ENCODE results near the gene PRDX5. TPM values are rescaled to one million over a fixed set of nuclear protein-coding genes. Genes with fewer than 3 reads are reported as not detected.
A peak's percentile ranks its signal among the peaks of the same experiment; 100 is the strongest.

PRDX5 gene
- total and polyA plus RNA-seq, 8 donors, result 59.0 to 245 (median 88.6) TPM

DNA sequence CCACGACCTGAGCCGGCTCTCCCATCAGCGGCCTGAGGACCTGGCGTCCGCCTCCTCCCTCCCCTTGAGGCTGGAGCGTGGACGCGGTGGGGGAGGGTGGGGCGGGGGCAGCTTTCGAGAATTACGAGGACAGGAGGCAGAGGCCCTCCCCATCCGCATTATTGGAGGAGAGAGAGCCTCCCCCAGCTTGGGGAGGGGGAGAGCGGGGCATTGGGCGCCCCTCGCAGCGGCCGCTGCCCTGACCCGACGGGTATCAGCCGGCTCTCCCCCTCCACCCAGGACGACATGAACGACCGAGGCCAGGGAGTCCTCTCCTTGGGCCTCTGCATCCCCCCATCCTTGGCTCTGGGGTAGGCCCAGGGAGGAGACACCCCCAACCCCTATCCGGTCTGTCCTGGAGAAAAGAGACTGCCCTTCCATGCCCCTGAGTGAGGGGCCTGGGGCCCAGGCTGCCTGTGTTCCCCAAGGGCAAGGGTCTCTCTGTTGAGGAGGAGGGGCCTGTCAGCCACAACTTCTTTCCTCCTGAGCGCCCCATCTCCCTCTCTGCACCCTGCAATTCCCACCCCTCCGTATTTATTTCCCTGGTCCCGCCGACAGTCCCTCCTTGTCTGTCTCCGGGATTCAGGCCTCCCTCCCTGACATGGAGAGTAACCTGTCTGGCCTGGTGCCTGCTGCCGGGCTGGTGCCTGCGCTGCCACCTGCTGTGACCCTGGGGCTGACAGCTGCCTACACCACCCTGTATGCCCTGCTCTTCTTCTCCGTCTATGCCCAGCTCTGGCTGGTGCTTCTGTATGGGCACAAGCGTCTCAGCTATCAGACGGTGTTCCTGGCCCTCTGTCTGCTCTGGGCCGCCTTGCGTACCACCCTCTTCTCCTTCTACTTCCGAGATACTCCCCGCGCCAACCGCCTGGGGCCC lies 31.8 kb upstream of the PRDX5 start:
- WGBS, 2 donors, result 17 to 23% methylated on average over 29 to 40 of the region's 40 CpGs
- peak; percentile 28 to 41 (median 34) for ATAC-seq
- intact Hi-C loops (cut with DNase I), result no loop called here
- Histone ChIP-seq H3K36me3 (no peaks in the 10 kb centered on the region), H3K27ac (peak overlapping the region; percentile 80 to 92 (median 88)), H3K9me3 (no peaks in the 10 kb centered on the region), H3K27me3 (no peaks in the 10 kb centered on the region), H3K4me3 (peak overlapping the region; percentile 53 to 91 (median 80)), H3K4me1 (peaks cover 13 to 14% (median 14%) of the 10 kb centered on the region in 3 donors)
- DNase-seq, result peak; percentile 64 to 91 (median 74)
- no peak for FAIRE-seq
- no peak for TF ChIP-seq CTCF (IDR thresholded peaks at IDR 0.05)

GRCh38 chr11:64286801-64287159 lies 31.1 kb upstream of the PRDX5 start:
- H3K4me1 ChIP-seq, result peaks cover 14 to 18% (median 17%) of the 10 kb centered on the region in 3 donors
- ATAC-seq (no peak), DNase-seq (no peak), FAIRE-seq (no peak)
- no peak for TF ChIP-seq CTCF (IDR thresholded peaks at IDR 0.05)
- H3K9me3 ChIP-seq, result no peaks in the 10 kb centered on the region
- intact Hi-C loops (cut with DNase I), result no loop called here
- no peaks in the 10 kb centered on the region for H3K27me3 ChIP-seq
- WGBS, 2 donors, result 57 to 62% methylated on average over 9 of the region's 9 CpGs
- no peak overlapping the region for H3K4me3 ChIP-seq
- no peak overlapping the region for H3K27ac ChIP-seq
- no peaks in the 10 kb centered on the region for H3K36me3 ChIP-seq

DNA sequence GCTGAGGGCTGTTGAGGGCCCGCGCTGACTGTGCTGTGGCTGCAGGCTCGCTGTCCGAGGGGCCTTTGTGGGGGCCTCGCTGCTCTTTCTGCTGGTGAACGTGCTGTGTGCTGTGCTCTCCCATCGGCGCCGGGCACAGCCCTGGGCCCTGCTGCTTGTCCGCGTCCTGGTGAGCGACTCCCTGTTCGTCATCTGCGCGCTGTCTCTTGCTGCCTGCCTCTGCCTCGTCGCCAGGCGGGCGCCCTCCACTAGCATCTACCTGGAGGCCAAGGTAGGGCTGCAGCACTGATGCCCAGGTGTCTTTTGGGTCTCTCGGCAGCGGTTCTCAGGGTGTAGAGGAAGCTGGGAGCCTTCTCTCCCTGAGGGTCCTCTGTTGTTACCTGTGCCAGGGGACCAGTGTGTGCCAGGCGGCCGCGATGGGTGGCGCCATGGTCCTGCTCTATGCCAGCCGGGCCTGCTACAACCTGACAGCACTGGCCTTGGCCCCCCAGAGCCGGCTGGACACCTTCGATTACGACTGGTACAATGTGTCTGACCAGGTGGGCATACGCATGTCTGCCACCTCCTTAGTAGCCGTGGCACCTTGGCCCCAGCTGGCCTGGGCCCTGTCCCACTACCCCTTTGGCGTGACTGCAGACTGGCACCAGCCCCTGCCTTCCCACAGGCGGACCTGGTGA lies 30.1 kb upstream of the PRDX5 start:
- no peak for FAIRE-seq
- H3K4me3 ChIP-seq, result no peak overlapping the region
- H3K9me3 ChIP-seq, result no peaks in the 10 kb centered on the region
- H3K4me1 ChIP-seq, result peaks cover 14 to 24% (median 22%) of the 10 kb centered on the region in 3 donors
- WGBS, 2 donors, result 93 to 94% methylated on average over 33 of the region's 33 CpGs
- TF ChIP-seq CTCF (IDR thresholded peaks at IDR 0.05), result no peak
- H3K36me3 ChIP-seq, result no peaks in the 10 kb centered on the region
- no peak overlapping the region for H3K27ac ChIP-seq
- DNase-seq, result peak in 2 of 6 donors; percentile 38 to 72
- intact Hi-C loops (cut with DNase I), result no loop called here
- no peak for ATAC-seq
- H3K27me3 ChIP-seq, result peaks cover 0 to 4% (median under 1%) of the 10 kb centered on the region in 4 donors

DNA sequence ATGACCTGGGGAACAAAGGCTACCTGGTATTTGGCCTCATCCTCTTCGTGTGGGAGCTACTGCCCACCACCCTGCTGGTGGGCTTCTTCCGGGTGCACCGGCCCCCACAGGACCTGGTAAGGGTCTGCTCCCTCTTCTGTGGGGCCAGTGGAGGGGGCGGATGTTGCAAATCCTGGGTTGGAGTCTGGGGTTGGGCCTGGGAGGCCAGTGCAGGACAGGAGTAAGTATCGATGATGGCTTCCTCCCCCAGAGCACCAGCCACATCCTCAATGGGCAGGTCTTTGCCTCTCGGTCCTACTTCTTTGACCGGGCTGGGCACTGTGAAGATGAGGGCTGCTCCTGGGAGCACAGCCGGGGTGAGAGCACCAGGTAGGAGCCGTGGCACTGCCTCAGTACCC lies 29.6 kb upstream of the PRDX5 start:
- peaks cover 13 to 24% (median 22%) of the 10 kb centered on the region in 3 donors for H3K4me1 ChIP-seq
- DNase-seq (peak in 1 of 6 donors; percentile 70), FAIRE-seq (no peak), ATAC-seq (no peak)
- no peaks in the 10 kb centered on the region for H3K9me3 ChIP-seq
- no peak for TF ChIP-seq CTCF (IDR thresholded peaks at IDR 0.05)
- WGBS, 2 donors, result 90 to 92% methylated on average over 6 to 9 of the region's 9 CpGs
- H3K27ac ChIP-seq, result no peak overlapping the region
- no peak overlapping the region for H3K4me3 ChIP-seq
- H3K36me3 ChIP-seq, result no peaks in the 10 kb centered on the region
- H3K27me3 ChIP-seq, result peaks cover 0 to 7% (median 1%) of the 10 kb centered on the region in 4 donors
- intact Hi-C loops (cut with DNase I), result no loop called here
